ENCODE data around the gene AQR. TPM values are rescaled to one million over a fixed set of nuclear protein-coding genes. Genes with fewer than 3 reads are reported as not detected.
A peak's percentile ranks its signal among the peaks of the same experiment; 100 is the strongest.

AQR gene
- total RNA-seq = 19.8 TPM

DNA sequence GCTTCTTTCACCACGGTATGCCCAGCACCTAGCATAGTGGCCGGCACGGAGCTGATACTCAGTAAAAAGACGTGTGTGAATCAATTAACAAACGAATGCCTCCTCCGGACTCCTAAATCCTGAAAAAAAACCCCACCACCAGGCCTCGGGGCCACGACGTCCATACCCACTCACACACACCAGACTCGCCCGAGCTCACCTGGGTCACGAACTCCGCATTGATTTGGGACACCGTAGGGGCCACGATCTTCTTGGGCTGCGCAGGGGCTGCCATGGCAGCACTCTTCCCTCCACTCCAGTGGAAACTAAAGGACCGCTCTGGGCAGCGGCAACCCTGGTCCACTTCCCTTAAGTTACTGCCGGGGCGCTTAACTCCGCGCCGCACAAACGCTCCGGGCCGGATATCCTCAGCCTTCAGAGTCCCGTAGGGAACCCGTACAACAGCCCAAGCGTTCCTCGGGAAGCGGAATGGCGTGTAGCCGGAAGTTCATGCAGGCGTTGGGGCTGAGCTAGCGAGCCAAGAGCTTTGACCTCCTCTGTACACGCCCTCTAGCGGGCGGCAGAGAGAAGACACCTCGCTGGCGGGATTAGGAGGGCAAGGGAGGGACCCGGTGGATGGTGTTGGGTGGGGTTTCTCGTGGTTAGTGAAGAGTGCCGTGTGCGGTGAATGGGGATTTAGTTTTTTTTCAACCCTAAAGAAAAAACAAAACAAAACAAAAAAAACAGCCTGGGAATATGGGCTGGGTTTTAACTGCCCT, at the start of gene AQR:
Gene AQR (minus strand): TSS at position 403 of the 758 bp plus-strand sequence. CDS start 129 bp downstream, at position 274.
- Histone ChIP-seq H3K27ac (ENCODE audit: low read depth, low read length) (peak within 1 kb of the TSS; percentile 88), H3K9me3 (ENCODE audit: control insufficient read depth in 3 of 3, low read length in 3 of 3) (no peaks in the 10 kb centered on the region), H3K27me3 (ENCODE audit: control insufficient read depth in 3 of 3, insufficient read depth in 3 of 3, low read length in 3 of 3) (no peaks in the 10 kb centered on the region), H3K36me3 (ENCODE audit: control insufficient read depth in 3 of 3, insufficient read depth in 3 of 3, low read length in 3 of 3) (peaks cover 0 to 3% (median 0%) of the 10 kb centered on the region in 3 donors), H3K4me1 (ENCODE audit: control insufficient read depth in 3 of 3, insufficient read depth in 3 of 3, low read length in 3 of 3) (peaks cover 16 to 33% (median 16%) of the 10 kb centered on the region in 3 donors), H3K9ac (ENCODE audit: low read depth in 1 of 3, low read length in 3 of 3) (peak within 1 kb of the TSS; percentile 99), H3K4me3 (ENCODE audit: low read length in 3 of 3) (peak within 1 kb of the TSS; percentile 86 to 99 (median 96))

GRCh38 chr15:35014241-35014640, 44.7 kb upstream of the AQR start:
- Histone ChIP-seq H3K9ac (ENCODE audit: low read depth in 1 of 3, low read length in 3 of 3) (no peak overlapping the region), H3K4me1 (ENCODE audit: control insufficient read depth in 3 of 3, insufficient read depth in 3 of 3, low read length in 3 of 3) (no peaks in the 10 kb centered on the region), H3K27me3 (ENCODE audit: control insufficient read depth in 3 of 3, insufficient read depth in 3 of 3, low read length in 3 of 3) (no peaks in the 10 kb centered on the region), H3K4me3 (ENCODE audit: low read length in 3 of 3) (no peak overlapping the region), H3K36me3 (ENCODE audit: control insufficient read depth in 3 of 3, insufficient read depth in 3 of 3, low read length in 3 of 3) (no peaks in the 10 kb centered on the region), H3K9me3 (ENCODE audit: control insufficient read depth in 3 of 3, low read length in 3 of 3) (no peaks in the 10 kb centered on the region), H3K27ac (ENCODE audit: low read depth, low read length) (no peak overlapping the region)

DNA sequence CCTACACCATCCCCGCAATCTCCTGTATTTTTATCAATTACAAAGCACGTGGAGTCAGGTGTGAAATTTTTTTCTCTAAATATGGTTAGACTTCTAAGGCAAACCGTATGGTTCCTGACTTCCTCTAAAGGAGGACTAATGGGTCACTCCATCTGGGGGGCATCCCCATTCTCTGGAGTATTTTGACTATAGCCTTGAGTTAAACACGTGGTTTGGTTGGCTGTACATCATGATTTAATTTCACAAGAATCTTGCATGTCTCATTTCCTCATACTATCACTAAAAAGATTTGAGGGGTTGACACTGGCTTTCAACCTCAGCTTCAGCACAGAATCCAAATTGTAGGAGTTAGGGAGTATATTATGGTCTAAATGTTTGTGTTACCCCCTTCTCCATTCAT, 43.8 kb upstream of the AQR start:
- Histone ChIP-seq H3K27me3 (ENCODE audit: control insufficient read depth in 3 of 3, insufficient read depth in 3 of 3, low read length in 3 of 3) (no peaks in the 10 kb centered on the region), H3K9me3 (ENCODE audit: control insufficient read depth in 3 of 3, low read length in 3 of 3) (no peaks in the 10 kb centered on the region), H3K4me3 (ENCODE audit: low read length in 3 of 3) (no peak overlapping the region), H3K4me1 (ENCODE audit: control insufficient read depth in 3 of 3, insufficient read depth in 3 of 3, low read length in 3 of 3) (no peaks in the 10 kb centered on the region), H3K9ac (ENCODE audit: low read depth in 1 of 3, low read length in 3 of 3) (no peak overlapping the region), H3K27ac (ENCODE audit: low read depth, low read length) (no peak overlapping the region), H3K36me3 (ENCODE audit: control insufficient read depth in 3 of 3, insufficient read depth in 3 of 3, low read length in 3 of 3) (no peaks in the 10 kb centered on the region)

DNA sequence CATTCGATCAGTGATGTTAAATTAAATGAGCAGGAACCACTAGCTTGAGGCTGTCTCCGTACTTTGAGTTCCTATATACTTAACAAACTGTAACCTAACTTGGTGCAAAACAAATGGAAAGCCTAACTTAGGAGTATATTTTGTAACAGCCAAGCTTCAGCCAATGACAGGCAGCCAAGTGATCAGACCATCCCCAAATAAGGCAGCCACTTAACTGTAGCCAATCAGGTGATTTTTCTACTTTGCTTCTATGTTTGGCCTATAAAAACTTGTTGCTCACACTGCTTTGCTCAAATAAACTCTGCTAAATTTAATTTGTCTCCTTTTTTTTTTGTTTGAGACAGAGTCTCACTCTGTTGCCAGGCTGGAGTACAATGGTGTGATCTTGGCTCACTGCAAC, 37.9 kb upstream of the AQR start:
- H3K4me3 ChIP-seq (ENCODE audit: low read length in 3 of 3) = no peak overlapping the region
- no peak overlapping the region for H3K27ac ChIP-seq (ENCODE audit: low read depth, low read length)
- no peaks in the 10 kb centered on the region for H3K27me3 ChIP-seq (ENCODE audit: control insufficient read depth in 3 of 3, insufficient read depth in 3 of 3, low read length in 3 of 3)
- no peaks in the 10 kb centered on the region for H3K36me3 ChIP-seq (ENCODE audit: control insufficient read depth in 3 of 3, insufficient read depth in 3 of 3, low read length in 3 of 3)
- no peaks in the 10 kb centered on the region for H3K9me3 ChIP-seq (ENCODE audit: control insufficient read depth in 3 of 3, low read length in 3 of 3)
- no peaks in the 10 kb centered on the region for H3K4me1 ChIP-seq (ENCODE audit: control insufficient read depth in 3 of 3, insufficient read depth in 3 of 3, low read length in 3 of 3)
- H3K9ac ChIP-seq (ENCODE audit: low read depth in 1 of 3, low read length in 3 of 3) = no peak overlapping the region

- H3K4me3 ChIP-seq (ENCODE audit: low read length in 3 of 3) = no peak overlapping the region
- no peaks in the 10 kb centered on the region for H3K9me3 ChIP-seq (ENCODE audit: control insufficient read depth in 3 of 3, low read length in 3 of 3)
- H3K4me1 ChIP-seq (ENCODE audit: control insufficient read depth in 3 of 3, insufficient read depth in 3 of 3, low read length in 3 of 3) = no peaks in the 10 kb centered on the region
- H3K27ac ChIP-seq (ENCODE audit: low read depth, low read length) = no peak overlapping the region
- H3K36me3 ChIP-seq (ENCODE audit: control insufficient read depth in 3 of 3, insufficient read depth in 3 of 3, low read length in 3 of 3) = no peaks in the 10 kb centered on the region
- no peak overlapping the region for H3K9ac ChIP-seq (ENCODE audit: low read depth in 1 of 3, low read length in 3 of 3)
- no peaks in the 10 kb centered on the region for H3K27me3 ChIP-seq (ENCODE audit: control insufficient read depth in 3 of 3, insufficient read depth in 3 of 3, low read length in 3 of 3)
Observed at GRCh38 chr15:35005933-35006332, 36.4 kb upstream of the AQR start.

GRCh38 chr15:35003928-35004327, 34.4 kb upstream of the AQR start:
- H3K36me3 ChIP-seq (ENCODE audit: control insufficient read depth in 3 of 3, insufficient read depth in 3 of 3, low read length in 3 of 3) = no peaks in the 10 kb centered on the region
- no peaks in the 10 kb centered on the region for H3K4me1 ChIP-seq (ENCODE audit: control insufficient read depth in 3 of 3, insufficient read depth in 3 of 3, low read length in 3 of 3)
- H3K4me3 ChIP-seq (ENCODE audit: low read length in 3 of 3) = no peak overlapping the region
- no peaks in the 10 kb centered on the region for H3K27me3 ChIP-seq (ENCODE audit: control insufficient read depth in 3 of 3, insufficient read depth in 3 of 3, low read length in 3 of 3)
- no peak overlapping the region for H3K9ac ChIP-seq (ENCODE audit: low read depth in 1 of 3, low read length in 3 of 3)
- no peak overlapping the region for H3K27ac ChIP-seq (ENCODE audit: low read depth, low read length)
- H3K9me3 ChIP-seq (ENCODE audit: control insufficient read depth in 3 of 3, low read length in 3 of 3) = no peaks in the 10 kb centered on the region

- H3K27ac ChIP-seq (ENCODE audit: low read depth, low read length) = no peak overlapping the region
- H3K9ac ChIP-seq (ENCODE audit: low read depth in 1 of 3, low read length in 3 of 3) = no peak overlapping the region
- no peak overlapping the region for H3K4me3 ChIP-seq (ENCODE audit: low read length in 3 of 3)
- H3K9me3 ChIP-seq (ENCODE audit: control insufficient read depth in 3 of 3, low read length in 3 of 3) = no peaks in the 10 kb centered on the region
- peaks cover 0 to 3% (median 0%) of the 10 kb centered on the region in 3 donors for H3K27me3 ChIP-seq (ENCODE audit: control insufficient read depth in 3 of 3, insufficient read depth in 3 of 3, low read length in 3 of 3)
- H3K36me3 ChIP-seq (ENCODE audit: control insufficient read depth in 3 of 3, insufficient read depth in 3 of 3, low read length in 3 of 3) = no peaks in the 10 kb centered on the region
- H3K4me1 ChIP-seq (ENCODE audit: control insufficient read depth in 3 of 3, insufficient read depth in 3 of 3, low read length in 3 of 3) = no peaks in the 10 kb centered on the region
Observed at GRCh38 chr15:35000511-35000910, 31.0 kb upstream of the AQR start.

- no peaks in the 10 kb centered on the region for H3K36me3 ChIP-seq (ENCODE audit: control insufficient read depth in 3 of 3, insufficient read depth in 3 of 3, low read length in 3 of 3)
- H3K27ac ChIP-seq (ENCODE audit: low read depth, low read length) = no peak overlapping the region
- H3K9me3 ChIP-seq (ENCODE audit: control insufficient read depth in 3 of 3, low read length in 3 of 3) = no peaks in the 10 kb centered on the region
- peaks cover 0 to 3% (median 0%) of the 10 kb centered on the region in 3 donors for H3K27me3 ChIP-seq (ENCODE audit: control insufficient read depth in 3 of 3, insufficient read depth in 3 of 3, low read length in 3 of 3)
- no peaks in the 10 kb centered on the region for H3K4me1 ChIP-seq (ENCODE audit: control insufficient read depth in 3 of 3, insufficient read depth in 3 of 3, low read length in 3 of 3)
- no peak overlapping the region for H3K9ac ChIP-seq (ENCODE audit: low read depth in 1 of 3, low read length in 3 of 3)
- no peak overlapping the region for H3K4me3 ChIP-seq (ENCODE audit: low read length in 3 of 3)
Observed at GRCh38 chr15:34999906-35000305, 30.4 kb upstream of the AQR start.

DNA sequence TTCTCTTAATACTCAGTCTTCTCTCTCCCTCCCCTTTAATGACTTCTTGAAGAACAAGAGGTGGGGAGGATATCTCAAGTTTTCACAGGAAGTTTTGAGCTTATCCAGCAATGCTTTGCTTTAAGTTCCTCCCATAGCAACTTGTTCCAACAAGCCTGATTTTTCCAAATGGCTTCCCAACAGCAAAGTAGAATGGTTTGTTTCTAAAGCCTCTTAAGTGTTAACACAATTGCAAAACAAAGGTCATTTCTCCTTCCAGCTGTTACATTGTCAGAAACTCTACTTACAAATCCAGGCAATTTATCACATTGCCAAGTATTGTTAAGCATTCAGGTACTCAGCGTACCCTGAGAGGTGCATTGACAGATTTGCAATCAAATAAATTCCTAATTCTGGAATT, 25.4 kb upstream of the AQR start:
- Histone ChIP-seq H3K4me1 (ENCODE audit: control insufficient read depth in 3 of 3, insufficient read depth in 3 of 3, low read length in 3 of 3) (no peaks in the 10 kb centered on the region), H3K9me3 (ENCODE audit: control insufficient read depth in 3 of 3, low read length in 3 of 3) (no peaks in the 10 kb centered on the region), H3K27ac (ENCODE audit: low read depth, low read length) (no peak overlapping the region), H3K4me3 (ENCODE audit: low read length in 3 of 3) (no peak overlapping the region), H3K9ac (ENCODE audit: low read depth in 1 of 3, low read length in 3 of 3) (no peak overlapping the region), H3K27me3 (ENCODE audit: control insufficient read depth in 3 of 3, insufficient read depth in 3 of 3, low read length in 3 of 3) (peaks cover 0 to 6% (median 6%) of the 10 kb centered on the region in 3 donors), H3K36me3 (ENCODE audit: control insufficient read depth in 3 of 3, insufficient read depth in 3 of 3, low read length in 3 of 3) (no peaks in the 10 kb centered on the region)

- Histone ChIP-seq H3K9me3 (ENCODE audit: control insufficient read depth in 3 of 3, low read length in 3 of 3) (no peaks in the 10 kb centered on the region), H3K27me3 (ENCODE audit: control insufficient read depth in 3 of 3, insufficient read depth in 3 of 3, low read length in 3 of 3) (peaks cover 0 to 6% (median 6%) of the 10 kb centered on the region in 3 donors), H3K27ac (ENCODE audit: low read depth, low read length) (no peak overlapping the region), H3K36me3 (ENCODE audit: control insufficient read depth in 3 of 3, insufficient read depth in 3 of 3, low read length in 3 of 3) (no peaks in the 10 kb centered on the region), H3K4me1 (ENCODE audit: control insufficient read depth in 3 of 3, insufficient read depth in 3 of 3, low read length in 3 of 3) (peaks cover 0 to 4% (median 1%) of the 10 kb centered on the region in 3 donors), H3K4me3 (ENCODE audit: low read length in 3 of 3) (no peak overlapping the region), H3K9ac (ENCODE audit: low read depth in 1 of 3, low read length in 3 of 3) (no peak overlapping the region)
Observed at GRCh38 chr15:34993877-34994276, 24.3 kb upstream of the AQR start.

Measured in skeletal muscle tissue (tissue), 4 donors.